NCI-H2227 (cell line): ENCODE data around the gene MYL5.
"Not testable (repeated sequence)": the region's sequence is repeated elsewhere in the genome, so short reads cannot be mapped to it uniquely, and the experiment has no call there.

ENCODE experiments used
- DNase-seq: peaks from one replicate; lab custom pipeline; 2025; ENCODE audit not compliant: unreplicated experiment; lab: John Stamatoyannopoulos, UW

Gene MYL5

DNA sequence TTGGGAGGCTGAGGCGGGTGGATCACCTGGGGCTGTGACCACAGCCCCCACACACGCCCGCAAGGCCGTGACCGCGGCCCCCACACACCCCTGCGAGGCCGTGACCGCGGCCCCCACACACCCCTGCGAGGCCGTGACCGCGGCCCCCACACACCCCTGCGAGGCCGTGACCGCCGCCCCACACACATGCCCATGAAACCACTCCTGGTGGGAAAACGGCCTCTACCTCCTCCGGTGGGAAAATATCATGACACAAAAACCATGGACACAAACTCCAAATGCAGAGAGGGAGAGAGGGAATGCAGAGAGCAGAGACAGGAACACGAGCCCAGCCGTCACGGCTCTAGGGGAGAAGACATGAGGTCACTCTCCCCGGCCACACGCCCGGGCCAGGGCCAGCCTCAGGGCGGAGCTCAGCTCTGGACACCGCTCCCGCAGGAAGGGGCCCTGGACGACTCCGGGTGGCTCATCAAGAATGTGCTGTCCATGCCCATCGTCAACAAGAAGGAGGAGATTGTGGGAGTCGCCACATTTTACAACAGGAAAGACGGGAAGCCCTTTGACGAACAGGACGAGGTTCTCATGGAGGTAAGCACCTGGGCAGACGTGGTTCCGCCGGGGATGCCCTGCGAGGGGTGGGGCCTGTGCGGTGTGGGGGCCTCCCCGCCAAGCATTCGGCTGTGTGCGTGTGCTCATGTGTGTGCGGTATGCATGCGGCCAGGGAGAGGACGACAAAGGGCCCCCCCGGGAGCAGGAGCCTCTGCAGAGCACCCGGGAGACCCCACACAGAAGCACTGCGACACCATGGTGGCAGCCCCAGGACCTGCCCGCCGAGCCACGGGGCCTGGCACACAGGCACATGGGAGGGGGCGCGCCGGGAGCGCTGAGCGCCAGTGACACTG, 17.7 kb upstream of the MYL5 start:
- DNase-seq = no peak

DNA sequence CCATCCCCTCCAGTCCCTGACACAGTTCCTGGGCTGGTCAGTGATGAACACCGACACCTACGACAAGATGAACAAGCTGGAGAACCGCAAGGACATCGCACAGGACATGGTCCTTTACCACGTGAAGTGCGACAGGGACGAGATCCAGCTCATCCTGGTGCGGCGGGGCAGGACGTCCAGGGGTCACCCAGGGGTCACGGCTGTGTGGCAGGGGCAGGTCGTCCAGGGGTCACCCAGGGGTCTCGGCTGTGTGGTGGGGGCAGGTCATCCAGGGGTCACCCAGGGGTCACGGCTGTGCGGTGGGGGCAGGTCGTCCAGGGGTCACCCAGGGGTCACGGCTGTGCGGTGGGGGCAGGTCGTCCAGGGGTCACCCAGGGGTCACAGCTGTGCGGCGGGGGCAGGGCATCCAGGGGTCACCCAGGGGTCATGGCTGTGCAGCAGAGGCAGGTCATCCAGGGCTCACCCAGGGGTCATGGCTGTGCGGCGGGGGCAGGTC, 17.0 kb upstream of the MYL5 start:
- no peak for DNase-seq

DNA sequence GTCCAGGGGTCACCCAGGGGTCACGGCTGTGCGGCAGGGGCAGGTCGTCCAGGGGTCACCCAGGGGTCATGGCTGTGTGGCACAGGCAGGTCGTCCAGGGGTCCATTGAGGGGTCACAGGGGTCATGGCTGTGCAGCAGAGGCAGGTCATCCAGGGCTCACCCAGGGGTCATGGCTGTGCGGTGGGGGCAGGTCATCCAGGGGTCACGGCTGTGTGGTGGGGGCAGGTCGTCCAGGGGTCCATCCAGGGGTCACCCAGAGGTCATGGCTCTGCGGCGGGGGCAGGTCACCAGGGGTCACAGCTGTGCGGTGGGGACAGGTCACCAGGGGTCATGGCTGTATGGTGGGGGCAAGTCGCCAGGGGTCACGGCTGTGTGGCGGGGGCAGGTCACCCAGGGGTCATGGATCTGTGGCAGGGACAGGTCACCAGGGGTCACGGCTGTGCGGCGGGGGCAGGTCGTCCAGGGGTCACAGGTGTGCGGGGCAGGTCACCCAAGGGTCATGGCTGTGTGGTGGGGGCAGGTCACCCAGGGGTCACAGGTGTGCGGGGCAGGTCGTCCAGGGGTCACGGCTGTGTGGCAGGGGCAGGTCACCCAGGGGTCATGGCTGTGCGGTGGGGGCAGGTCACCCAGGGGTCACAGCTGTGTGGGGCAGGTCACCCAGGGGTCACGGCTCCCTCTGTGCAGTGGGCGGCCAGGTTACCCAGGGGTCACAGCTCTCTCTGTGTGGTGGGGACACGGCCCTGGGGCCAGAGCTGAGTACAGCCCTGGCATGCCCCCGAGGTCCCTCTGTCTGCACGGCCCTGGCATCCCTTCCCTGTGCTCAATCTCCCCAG, 16.3 kb upstream of the MYL5 start:
- no peak for DNase-seq

DNA sequence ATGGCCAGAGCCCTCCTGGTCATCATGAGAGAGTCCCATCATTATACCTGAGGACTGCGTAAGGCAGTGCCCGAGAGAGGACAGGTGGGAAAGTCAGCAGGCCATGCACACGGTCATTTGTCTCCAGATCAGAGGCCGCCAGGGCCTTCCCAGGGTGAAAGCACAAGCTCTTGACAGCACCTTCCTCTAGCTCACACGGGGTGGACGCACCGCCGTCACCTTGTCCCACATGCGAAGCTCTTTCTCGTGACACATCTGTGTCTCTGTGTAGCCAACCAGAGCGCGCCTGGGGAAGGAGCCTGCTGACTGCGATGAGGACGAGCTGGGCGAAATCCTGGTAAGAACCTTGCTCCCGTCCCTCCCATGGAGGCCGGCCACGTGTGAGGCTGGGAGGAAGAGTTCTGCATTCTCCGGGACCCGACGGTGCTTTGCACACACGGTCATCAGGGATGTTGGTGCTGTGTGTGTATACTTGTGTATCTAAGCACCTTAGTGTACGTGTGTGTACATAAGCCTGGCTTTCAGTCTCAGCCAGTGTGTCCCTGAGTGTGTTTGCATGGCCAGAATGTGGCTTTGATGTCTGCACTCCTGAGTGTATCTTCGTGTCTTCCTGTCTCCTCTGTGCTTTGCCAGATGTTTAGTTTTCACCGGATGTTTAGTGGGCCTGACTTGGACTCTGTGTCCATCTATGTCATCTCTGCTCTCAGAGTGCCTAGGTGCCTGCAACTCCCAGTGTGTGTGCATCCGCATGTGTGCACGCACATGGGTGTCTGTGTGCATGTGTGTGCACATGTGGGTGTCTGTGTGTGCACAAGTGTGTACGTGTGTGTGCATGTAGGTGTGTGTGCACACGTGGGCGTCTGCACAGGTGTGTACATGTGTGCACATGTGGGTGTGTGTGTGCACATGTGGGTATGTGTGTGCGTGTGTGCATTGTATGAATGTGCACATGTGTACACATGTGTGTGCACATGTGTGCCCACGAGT, 15.4 kb upstream of the MYL5 start:
- no peak for DNase-seq

DNA sequence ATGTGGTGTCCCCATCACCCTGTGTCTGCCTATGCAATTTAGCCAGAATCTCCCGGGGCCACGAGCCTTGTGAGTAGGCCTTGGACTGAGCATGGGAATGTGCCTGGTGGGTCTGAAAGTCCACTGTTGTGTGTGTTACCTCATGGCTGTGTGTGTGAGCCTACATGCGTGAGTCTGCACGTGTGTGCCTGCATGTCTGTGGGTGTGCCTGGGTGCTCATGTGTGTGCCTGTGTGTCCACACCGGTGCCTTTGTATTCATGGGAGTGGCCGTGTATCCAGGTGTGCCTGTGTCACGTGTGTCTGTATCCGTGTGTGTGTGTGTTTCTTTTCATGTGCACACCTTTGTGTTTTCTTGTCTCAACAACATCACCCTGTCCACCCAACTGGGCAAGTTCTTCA, 14.5 kb upstream of the MYL5 start:
- no peak for DNase-seq

DNA sequence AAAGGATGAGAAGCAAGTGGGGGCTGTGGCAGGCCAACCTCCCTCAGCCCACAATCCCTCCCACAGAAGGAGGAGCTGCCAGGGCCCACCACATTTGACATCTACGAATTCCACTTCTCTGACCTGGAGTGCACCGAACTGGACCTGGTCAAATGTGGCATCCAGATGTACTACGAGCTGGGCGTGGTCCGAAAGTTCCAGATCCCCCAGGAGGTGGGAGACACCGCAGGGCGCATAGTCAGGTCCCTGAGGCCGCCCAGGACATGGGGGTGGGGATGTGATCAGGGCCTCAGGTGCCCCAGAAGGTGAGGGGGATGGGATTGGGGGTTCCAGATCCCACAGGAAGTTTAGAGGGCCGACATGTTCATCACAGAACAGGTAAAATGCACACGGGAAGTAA, 13.9 kb upstream of the MYL5 start:
- no peak for DNase-seq

DNA sequence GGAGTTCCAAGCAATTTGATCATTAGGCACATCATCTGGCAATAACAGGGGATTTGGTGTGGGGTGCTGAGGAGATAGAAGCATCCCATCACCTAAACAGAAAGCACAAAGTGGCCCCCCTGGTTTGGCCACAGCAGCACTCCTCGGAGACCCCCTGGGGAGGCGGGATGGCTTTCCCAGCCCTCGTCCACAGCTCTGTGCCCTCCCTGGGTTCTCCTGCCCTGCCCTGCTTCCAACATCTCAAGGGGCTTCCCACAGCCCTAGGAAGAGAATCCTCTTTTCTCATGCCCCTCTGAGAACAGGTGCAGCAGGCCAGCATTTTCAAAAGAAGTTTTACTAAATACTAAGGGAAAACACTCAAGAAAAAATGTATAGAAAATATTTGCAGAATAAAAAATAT, 13.1 kb upstream of the MYL5 start:
- DNase-seq = no peak

DNA sequence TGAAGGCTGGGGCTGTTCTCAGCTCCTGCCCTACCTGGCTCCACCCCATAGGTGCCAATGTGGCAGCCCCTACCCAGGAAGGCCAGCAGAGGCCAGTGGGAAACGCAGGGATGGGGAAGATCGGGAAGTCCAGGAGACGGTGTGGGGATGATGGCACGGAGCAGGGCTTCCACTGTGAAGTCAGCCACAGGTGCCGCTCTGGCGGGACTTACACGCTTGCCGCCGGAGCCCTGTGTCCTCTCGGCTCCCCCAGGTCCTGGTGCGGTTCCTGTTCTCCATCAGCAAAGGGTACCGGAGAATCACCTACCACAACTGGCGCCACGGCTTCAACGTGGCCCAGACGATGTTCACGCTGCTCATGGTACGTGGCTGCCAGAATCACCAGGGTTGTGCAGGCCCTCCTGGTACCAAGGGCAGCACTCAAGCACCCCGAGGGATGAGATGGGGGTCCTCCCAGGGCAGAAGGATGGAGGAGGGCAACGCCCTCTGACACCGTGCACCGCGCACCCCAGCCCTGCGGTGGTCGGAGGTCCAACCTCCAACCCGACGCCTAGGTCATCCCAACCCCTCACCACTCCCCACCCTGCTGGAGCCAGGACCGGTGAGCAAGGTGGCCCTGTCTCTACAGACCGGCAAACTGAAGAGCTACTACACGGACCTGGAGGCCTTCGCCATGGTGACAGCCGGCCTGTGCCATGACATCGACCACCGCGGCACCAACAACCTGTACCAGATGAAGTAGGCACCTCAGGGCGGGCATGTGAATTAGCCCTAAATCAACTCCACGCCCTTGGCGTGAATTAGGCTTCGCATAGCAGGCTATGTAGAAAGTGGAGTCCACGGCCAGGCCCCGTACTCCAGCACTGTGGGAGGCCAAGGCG, 12.2 kb upstream of the MYL5 start:
- DNase-seq = no peak

DNA sequence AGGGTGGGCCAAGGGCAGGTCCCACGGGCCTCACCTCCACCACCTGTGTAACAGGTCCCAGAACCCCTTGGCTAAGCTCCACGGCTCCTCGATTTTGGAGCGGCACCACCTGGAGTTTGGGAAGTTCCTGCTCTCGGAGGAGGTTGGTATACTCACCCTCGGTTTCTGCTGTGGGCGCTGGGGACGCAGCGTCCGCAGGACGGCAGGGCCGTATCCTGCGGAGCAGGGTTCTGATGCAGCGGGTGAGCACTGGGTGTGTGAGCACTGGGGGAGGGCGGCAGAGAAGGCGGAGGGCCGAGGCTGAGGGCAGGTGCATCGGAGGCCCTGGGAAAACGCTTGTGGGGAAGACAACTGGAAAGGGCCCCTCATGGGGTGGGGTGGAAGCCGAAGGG, 11.3 kb upstream of the MYL5 start:
- DNase-seq = no peak

DNA sequence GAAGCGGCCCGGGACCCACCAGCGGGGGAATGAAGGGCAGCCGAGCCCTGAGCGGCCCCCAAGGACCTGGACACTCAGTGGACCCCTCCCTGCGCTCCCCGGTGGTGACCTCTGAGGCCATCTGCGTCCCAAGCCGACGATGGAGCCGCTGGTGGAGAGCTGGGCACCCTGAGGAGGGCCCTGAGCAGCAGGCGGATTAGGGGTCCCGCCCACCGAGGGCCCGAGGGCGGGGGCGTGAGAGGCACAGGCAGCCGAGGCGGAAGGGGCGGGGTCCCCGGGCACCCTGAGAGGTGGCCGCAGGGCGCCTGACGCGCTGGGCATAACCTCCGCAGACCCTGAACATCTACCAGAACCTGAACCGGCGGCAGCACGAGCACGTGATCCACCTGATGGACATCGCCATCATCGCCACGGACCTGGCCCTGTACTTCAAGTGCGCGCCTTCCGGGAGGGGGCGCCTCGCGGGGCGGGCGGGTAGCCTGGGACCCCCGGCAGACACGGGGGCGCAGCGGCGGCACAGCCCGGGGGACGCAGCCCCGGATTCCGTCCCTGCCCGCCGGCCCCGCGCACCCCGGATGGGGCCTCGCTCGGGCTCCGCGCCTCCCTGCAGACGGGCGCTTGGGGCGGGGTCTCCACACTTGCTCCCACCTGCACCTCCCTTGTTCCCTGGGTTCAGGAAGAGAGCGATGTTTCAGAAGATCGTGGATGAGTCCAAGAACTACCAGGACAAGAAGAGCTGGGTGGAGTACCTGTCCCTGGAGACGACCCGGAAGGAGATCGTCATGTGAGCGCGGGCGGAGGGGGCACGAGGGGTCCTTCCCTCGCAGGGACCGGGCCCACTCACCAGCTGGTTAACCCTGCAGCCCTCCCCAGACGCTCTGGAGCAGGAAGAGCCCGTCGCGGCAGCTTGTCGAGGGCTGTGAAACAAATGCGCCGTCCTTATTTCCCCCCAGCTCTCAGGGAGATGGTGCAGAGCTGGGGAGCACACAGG, 10.6 kb upstream of the MYL5 start:
- peak; percentile 47 for DNase-seq

DNA sequence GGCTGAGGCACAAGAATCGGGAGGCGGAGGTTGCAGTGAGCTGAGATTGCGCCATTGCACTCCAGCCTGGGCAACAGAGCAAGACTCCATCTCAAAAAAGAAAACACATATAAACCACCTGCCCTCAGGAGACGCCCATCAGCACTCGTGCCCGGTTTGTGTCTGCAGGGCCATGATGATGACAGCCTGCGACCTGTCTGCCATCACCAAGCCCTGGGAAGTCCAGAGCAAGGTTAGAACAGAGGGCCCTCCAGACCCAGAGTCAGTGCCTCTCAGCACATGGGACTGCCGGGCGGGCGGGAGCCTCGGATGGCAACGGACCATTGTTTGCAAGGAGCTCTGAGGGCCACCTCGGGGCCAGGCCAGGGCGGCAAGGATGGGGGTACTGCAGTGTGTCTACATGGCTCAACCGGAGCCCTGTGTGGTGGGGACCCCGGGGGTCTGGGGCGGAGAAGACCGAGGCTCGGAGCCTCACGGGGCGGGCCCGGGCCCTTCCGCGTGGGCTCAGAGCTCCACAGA, 9.6 kb upstream of the MYL5 start:
- no peak for DNase-seq

DNA sequence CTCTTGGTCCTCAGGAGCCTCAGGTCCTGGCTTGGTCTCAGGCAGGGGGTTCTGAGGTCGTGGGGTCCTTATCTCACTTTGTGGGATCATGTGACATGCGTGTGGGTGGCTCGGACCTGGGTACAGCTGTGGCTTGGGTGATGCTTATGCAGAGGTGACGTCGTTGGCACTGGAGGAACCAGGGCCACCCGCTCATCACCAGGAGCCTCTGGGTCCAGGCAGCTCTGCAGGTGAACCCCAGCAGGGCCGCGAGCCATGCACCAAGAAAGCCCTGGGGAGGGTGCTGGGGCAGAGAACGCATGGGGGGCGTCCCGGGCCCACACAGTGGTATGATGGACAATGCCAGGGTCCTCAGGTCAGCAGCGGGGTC, 9.0 kb upstream of the MYL5 start:
- DNase-seq = no peak

DNA sequence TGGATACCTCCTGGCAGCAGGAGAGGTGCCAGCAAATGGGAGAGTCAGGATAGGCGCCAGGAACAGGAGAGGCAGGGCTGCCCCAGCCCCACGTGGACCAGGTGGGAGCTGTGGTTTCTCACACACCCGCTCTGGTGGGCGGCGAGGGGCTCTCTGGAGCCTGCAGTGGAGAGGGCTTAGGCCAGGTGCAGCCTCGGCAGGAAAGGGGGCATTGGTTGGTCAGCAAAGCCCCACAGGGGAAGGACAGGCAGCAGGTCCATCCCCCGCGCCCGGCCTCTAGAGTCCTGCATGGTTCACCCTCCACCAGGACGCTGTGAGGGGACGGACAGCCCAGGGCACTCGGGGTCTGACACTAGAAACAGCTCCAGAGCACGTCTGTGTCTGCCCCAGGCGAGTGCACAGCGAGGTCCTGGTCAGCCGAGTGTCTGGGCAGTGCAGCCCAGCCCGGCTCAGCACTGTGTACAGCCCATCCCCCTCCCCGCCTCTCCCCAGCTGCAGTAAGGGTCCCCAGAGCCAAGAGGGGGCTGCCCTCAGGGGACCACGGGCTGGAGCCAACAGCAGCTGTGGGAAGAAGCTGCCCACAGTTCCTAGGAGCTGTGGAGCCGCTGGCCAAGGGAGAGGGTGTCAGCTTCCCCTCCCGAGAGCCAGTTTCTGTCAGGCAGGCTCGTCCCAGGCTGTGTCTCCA, 8.4 kb upstream of the MYL5 start:
- no peak for DNase-seq

DNA sequence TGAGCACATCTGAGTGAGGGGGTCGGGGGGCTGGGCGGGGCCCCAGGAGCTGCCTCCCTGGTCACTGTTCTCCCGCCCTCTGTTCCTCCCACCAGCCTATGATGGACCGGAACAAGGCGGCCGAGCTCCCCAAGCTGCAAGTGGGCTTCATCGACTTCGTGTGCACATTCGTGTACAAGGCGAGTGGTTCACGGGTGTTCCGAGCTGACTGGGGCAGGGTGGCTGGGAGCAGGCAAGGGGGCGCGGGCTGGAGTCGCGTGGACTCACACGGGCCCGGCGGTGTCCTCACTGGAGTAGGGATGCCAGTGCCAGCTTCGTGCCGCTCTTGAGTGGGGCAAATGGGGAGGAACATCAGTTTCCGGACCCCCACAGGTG, 7.9 kb upstream of the MYL5 start:
- no peak for DNase-seq

DNA sequence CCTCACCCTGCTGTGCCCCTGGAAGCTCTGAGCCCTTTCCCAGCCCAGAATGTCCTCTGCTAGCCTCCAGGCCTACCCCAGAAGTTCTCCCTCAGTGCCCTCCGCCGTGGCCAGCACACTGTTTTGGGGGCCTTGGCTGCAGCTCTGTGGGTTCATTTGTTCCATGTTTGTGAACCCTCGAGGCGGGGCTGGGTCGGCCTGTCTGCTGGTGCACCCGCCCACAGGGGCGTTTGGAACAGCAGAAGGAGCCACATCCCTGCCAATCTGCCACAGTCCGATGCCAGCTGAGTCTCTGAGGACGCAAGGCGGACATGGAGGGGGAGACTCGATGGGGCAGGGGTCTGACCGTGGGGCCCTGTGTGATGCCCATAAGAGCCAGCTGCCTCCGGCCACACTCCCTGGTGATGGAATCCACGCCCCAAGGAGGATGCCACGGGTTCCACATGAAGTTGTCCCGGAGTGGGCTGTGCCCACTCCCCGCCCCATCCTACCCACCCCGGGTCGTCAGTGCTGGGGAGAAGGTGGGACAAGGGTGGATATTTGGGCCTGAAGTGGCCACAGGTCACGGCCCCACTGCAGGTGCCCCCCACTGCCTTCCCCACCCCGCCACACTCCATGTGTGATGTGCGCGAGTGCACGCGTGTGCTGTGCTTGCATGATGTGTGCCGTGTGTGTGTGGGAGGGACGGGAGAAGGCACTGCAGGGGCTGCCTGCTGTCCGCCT, 7.4 kb upstream of the MYL5 start:
- no peak for DNase-seq

DNA sequence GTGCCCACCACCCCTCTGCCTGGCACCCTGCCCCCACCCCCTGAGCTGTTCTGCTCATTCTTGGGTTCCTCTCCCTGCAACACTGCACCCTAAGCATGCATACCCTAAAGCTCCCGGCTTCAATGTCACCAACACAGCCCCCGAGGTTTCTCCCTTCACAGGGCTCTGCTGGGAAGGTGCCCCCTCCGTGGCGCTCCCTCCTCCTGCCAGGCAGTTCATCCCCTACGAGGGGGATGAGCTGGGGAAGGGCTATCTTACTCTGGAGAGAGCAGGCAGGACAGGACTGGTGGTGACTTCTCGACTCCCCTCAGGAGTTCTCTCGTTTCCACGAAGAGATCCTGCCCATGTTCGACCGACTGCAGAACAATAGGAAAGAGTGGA, 6.8 kb upstream of the MYL5 start:
- DNase-seq = no peak

DNA sequence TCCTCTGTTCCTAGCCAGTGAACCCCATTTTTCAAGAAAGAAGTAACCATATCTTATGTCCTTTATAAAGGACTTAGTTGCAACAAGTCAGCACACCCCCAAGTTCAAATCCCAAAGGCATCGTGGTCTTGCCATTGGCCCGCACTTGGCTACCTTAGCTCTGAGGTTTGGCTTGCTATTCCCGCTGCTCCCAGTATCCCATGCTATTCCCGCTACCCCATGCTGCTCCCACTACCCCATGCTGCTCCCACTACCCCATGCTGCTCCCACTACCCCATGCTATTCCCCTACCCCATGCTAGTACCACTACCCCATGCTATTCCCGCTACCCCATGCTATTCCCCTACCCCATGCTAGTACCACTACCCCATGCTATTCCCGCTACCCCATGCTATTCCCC, 6.1 kb upstream of the MYL5 start:
- not testable (repeated sequence) for DNase-seq
